HepG2 (cell line): ENCODE measurements around the gene RAMP1. TPM values are rescaled to one million over a fixed set of nuclear protein-coding genes. Genes with fewer than 3 reads are reported as not detected.

Source experiments
- ATAC-seq: fragments of 200-7000 bp; cut with Tn5 transposase; 3 replicates; pipeline ENCODE4 v1.9.1; 2020; ENCODE audit warnings: mild to moderate bottlenecking, moderate library complexity
- BruUV-seq: library from RNA; stranded (reverse); fragments of 400-500 nt; replicated peaks from 2 replicates; lab custom pipeline; 2021; lab: Mats Ljungman, UMichigan
- CTCF ChIA-PET: fragments of 300-600 bp; formaldehyde crosslinking; extraction: SDS; loops from one replicate; lab custom pipeline; 2021; ENCODE audit warnings: low total read pairs, inconsistent platforms, low intra/inter-chr PET ratio; lab: Yijun Ruan, JAX
- POLR2A ChIA-PET: fragments of 350-600 bp; sonication (Branson Sonifier 250); formaldehyde crosslinking; loops from one replicate; lab custom pipeline; 2020; ENCODE audit warnings: antibody characterized with exemption, inconsistent platforms; lab: Yijun Ruan, JAX
- DNase-seq: peaks from one replicate; pipeline ENCODE4 v3.0.0-alpha.2; 2015; ENCODE audit warnings: low spot score
- FAIRE-seq: peaks from 3 replicates; lab custom pipeline; 2011; peaks lifted over from hg19 to GRCh38; lab: Jason Lieb, UNC
- H2AFZ ChIP-seq: one replicate; pipeline ENCODE4 v1.6.1; 2011; ENCODE audit warnings: low read length, inconsistent platforms
- H3K27ac ChIP-seq: fragments of 300-600 bp; 3 replicates; pipeline ENCODE4 v1.8.0; 2011; ENCODE audit warnings: mixed run types, mild to moderate bottlenecking, mixed read lengths, low read length, inconsistent platforms; ENCODE audit not compliant: insufficient read depth; ENCODE audit errors: extremely low read length
- H3K27me3 ChIP-seq, 2 experiments: fragments of 200-600 bp in 1 of 2; 2 replicates in 1 of 2; 3 replicates in 1 of 2; pipeline versions ENCODE4 v1.6.0 to v1.8.0; 2011; ENCODE audit warnings: low read length in 2 of 2, mild to moderate bottlenecking in 2 of 2, moderate library complexity in 2 of 2, inconsistent platforms in 1 of 2; ENCODE audit not compliant: insufficient read depth in 2 of 2, control insufficient read depth in 1 of 2
- H3K36me3 ChIP-seq, 2 experiments: fragments of 200-600 bp in 1 of 2; replicated peaks in 1 of 2; 2 replicates in 1 of 2; 3 replicates in 1 of 2; pipeline versions ENCODE4 v1.5.1 to v1.8.0; 2011; ENCODE audit warnings: low read length in 2 of 2, inconsistent platforms in 1 of 2; ENCODE audit not compliant: insufficient read depth in 2 of 2, control insufficient read depth in 1 of 2
- H3K4me1 ChIP-seq: 2 replicates; pipeline ENCODE4 v1.5.1; 2012; ENCODE audit warnings: low read length, inconsistent platforms; ENCODE audit not compliant: insufficient read depth
- H3K4me2 ChIP-seq: 2 replicates; pipeline ENCODE4 v1.6.0; 2011; ENCODE audit warnings: low read depth, low read length, inconsistent platforms
- H3K4me3 ChIP-seq, 3 experiments: fragments of 200-600 bp in 1 of 3; sonication (generic), shearing (Covaris generic) in 1 of 3; replicated peaks in 1 of 3; 2 replicates each; pipeline ENCODE4 v1.5.1; 2011 to 2016; ENCODE audit warnings: low read length in 3 of 3, inconsistent platforms in 2 of 3, low read depth in 2 of 3, mild to moderate bottlenecking in 2 of 3, control low read depth in 1 of 3, mixed read lengths in 1 of 3; ENCODE audit not compliant: insufficient read depth in 1 of 3
- H3K79me2 ChIP-seq: one replicate; pipeline ENCODE4 v1.6.1; 2011; ENCODE audit warnings: low read length, inconsistent platforms; ENCODE audit not compliant: insufficient read depth
- H3K9ac ChIP-seq: 2 replicates; pipeline ENCODE4 v1.6.0; 2011; ENCODE audit warnings: mild to moderate bottlenecking, low read depth, low read length, inconsistent platforms; ENCODE audit not compliant: insufficient read depth
- H3K9me3 ChIP-seq: 2 replicates; pipeline ENCODE4 v1.5.1; 2012; ENCODE audit warnings: mild to moderate bottlenecking, low read length
- H4K20me1 ChIP-seq: 2 replicates; pipeline ENCODE4 v1.6.0; 2011; ENCODE audit warnings: inconsistent platforms, mild to moderate bottlenecking, low read length, moderate library complexity; ENCODE audit not compliant: insufficient read depth
- ATM ChIP-seq: fragments of 450-650 bp; IDR thresholded peaks from 2 replicates; pipeline ENCODE4 v1.7.1; 2017; ENCODE audit warnings: mild to moderate bottlenecking, borderline replicate concordance
- CHCHD3 ChIP-seq: sonication (generic); formaldehyde crosslinking; IDR thresholded peaks from 2 replicates; pipeline ENCODE4 v1.8.0; 2022; ENCODE audit warnings: mild to moderate bottlenecking, missing genetic modification reagents, moderate library complexity
- DDIT3 ChIP-seq: sonication (generic); formaldehyde crosslinking; IDR thresholded peaks from 2 replicates; pipeline ENCODE4 v1.4.0; 2020; ENCODE audit warnings: mild to moderate bottlenecking, missing genetic modification reagents
- FOXC1 ChIP-seq: sonication (generic); formaldehyde crosslinking; IDR thresholded peaks from 2 replicates; pipeline ENCODE4 v1.8.0; 2022; ENCODE audit warnings: mild to moderate bottlenecking, missing genetic modification reagents, borderline replicate concordance
- GLMP ChIP-seq: sonication (generic); formaldehyde crosslinking; IDR thresholded peaks from 2 replicates; pipeline ENCODE4 v1.9.0; 2021; ENCODE audit warnings: missing genetic modification reagents, mild to moderate bottlenecking, borderline replicate concordance
- JUNB ChIP-seq: sonication (generic); formaldehyde crosslinking; IDR thresholded peaks from 2 replicates; pipeline ENCODE4 v1.8.0; 2022; ENCODE audit warnings: missing genetic modification reagents, mild to moderate bottlenecking, borderline replicate concordance
- KAT2B ChIP-seq: fragments of 150-350 bp; IDR thresholded peaks from 2 replicates; pipeline ENCODE4 v1.6.1; 2014; ENCODE audit warnings: low read depth, low read length, borderline replicate concordance
- KDM4B ChIP-seq: sonication (generic); formaldehyde crosslinking; IDR thresholded peaks from 2 replicates; pipeline ENCODE4 v1.4.0; 2020; ENCODE audit warnings: missing genetic modification reagents
- LCORL ChIP-seq, 2 experiments: fragments of 450-650 bp in 1 of 2; sonication (generic) in 1 of 2; formaldehyde crosslinking in 1 of 2; IDR thresholded peaks; 2 replicates each; pipeline versions ENCODE4 v1.5.0 to v1.6.1; 2017 to 2020; ENCODE audit warnings: antibody characterized with exemption in 1 of 2, missing genetic modification reagents in 1 of 2
- MXI1 ChIP-seq: IDR thresholded peaks from 3 replicates; pipeline ENCODE4 v1.6.1; 2012; ENCODE audit warnings: low read depth, low read length, inconsistent platforms, borderline replicate concordance
- MYPOP ChIP-seq: sonication (generic); formaldehyde crosslinking; IDR thresholded peaks from 2 replicates; pipeline ENCODE4 v1.8.1; 2023; ENCODE audit warnings: mild to moderate bottlenecking, moderate library complexity, missing genetic modification reagents
- NCOR1 ChIP-seq: fragments of 200-600 bp; sonication (generic); IDR thresholded peaks from 2 replicates; pipeline ENCODE4 v1.7.0; 2017; ENCODE audit warnings: antibody characterized with exemption, low read length, borderline replicate concordance
- ZNF251 ChIP-seq: sonication (generic); formaldehyde crosslinking; IDR thresholded peaks from 2 replicates; pipeline ENCODE4 v1.9.0; 2021; ENCODE audit warnings: mild to moderate bottlenecking, missing genetic modification reagents
- ZNF383 ChIP-seq: sonication (generic); formaldehyde crosslinking; IDR thresholded peaks from 2 replicates; pipeline ENCODE4 v1.4.0; 2020; ENCODE audit warnings: missing genetic modification reagents, mild to moderate bottlenecking, borderline replicate concordance
- ZNF687 ChIP-seq: sonication (generic); formaldehyde crosslinking; IDR thresholded peaks from 2 replicates; pipeline ENCODE4 v1.5.1; 2020; ENCODE audit warnings: mild to moderate bottlenecking, missing genetic modification reagents, moderate library complexity
- ZSCAN20 ChIP-seq: sonication (generic); formaldehyde crosslinking; IDR thresholded peaks from 2 replicates; pipeline ENCODE4 v1.4.0; 2020; ENCODE audit warnings: missing genetic modification reagents, mild to moderate bottlenecking, borderline replicate concordance
- WGBS: methylation state at CpG from one replicate; pipeline ENCODE4 v1.1.6; 2017; ENCODE audit warnings: low lambda C conversion rate; 5-methylcytosine and 5-hydroxymethylcytosine counted together
- in situ Hi-C: cut with HindIII; loops from 2 replicates; pipeline ENCODE4 v1.10.0; 2017; ENCODE audit warnings: low pct_unique_long_range_greater_than_20kb; ENCODE audit not compliant: extremely low pct_ligation_motif_present
- intact Hi-C: fragments of 100-400 bp; cut with micrococcal nuclease; formaldehyde crosslinking; loops from one replicate; pipeline ENCODE4 v1.10.0; 2022; ENCODE audit not compliant: unreplicated experiment
- polyA plus RNA-seq, 8 experiments: library from polyadenylated mRNA; depleted of rRNA in 3 of 8; stranded (reverse) in 7 of 8; unstranded in 1 of 8; fragments of >200 nt; fragmentation: Illumina TruSeq in 4 of 8; extraction: Trizol in 4 of 8; gene quantifications; 2 replicates each; pipeline versions ENCODE4 v1.2.1 to v1.2.3, GENCODE V29; 2011 to 2016; ENCODE audit warnings: low read depth in 4 of 8, missing spikeins in 1 of 8, mixed read lengths in 1 of 8; ENCODE audit not compliant: insufficient read depth in 1 of 8
- total RNA-seq, 5 experiments: library from RNA; depleted of rRNA; stranded (reverse); fragments of >200 nt; fragmentation: Illumina TruSeq; extraction: Trizol; gene quantifications; 2 replicates each; pipeline ENCODE4 v1.2.3, GENCODE V29; 2016; ENCODE audit warnings: low read depth in 1 of 5

RAMP1 gene
- total and polyA plus RNA-seq, 2 of the 13 experiments (the other 11 are each of a cell fraction or from before 2014, with no cell fraction given), result 0.29 to 0.61 TPM

GRCh38 chr2:237876061-237876526, 16.7 kb downstream of the RAMP1 start:
- CTCF ChIA-PET, result no interaction called here
- peaks cover 18 to 79% of the 10 kb centered on the region in 2 experiments for H3K27me3 ChIP-seq

More at GRCh38 chr2:237876061-237876526, 16.7 kb downstream of the RAMP1 start:
- no peak overlapping the region for H3K4me2 ChIP-seq
- no peak overlapping the region for H3K27ac ChIP-seq
- H4K20me1 ChIP-seq, result no peaks in the 10 kb centered on the region; the same call in 1 of the 2 replicates
- 48% methylated on average over 11 of the region's 14 CpGs for WGBS
- no peaks in the 10 kb centered on the region for H3K9me3 ChIP-seq
- H3K4me1 ChIP-seq, result peaks cover 18% of the 10 kb centered on the region
- intact Hi-C loops, result no loop called here
- BruUV-seq, result no TSS peak
- in situ Hi-C loops, result no loop called here
- no peak overlapping the region for H3K4me3 ChIP-seq
- POLR2A ChIA-PET, result no interaction called here
- no peak for TF ChIP-seq MYPOP (CRISPR knock-in tag)
- TF ChIP-seq CHCHD3 (CRISPR knock-in tag), result no peak
- no peak for TF ChIP-seq LCORL (IDR thresholded peaks at IDR 0.05)
- no peak for TF ChIP-seq LCORL (CRISPR knock-in tag; IDR thresholded peaks at IDR 0.05)
- no peak for TF ChIP-seq ZSCAN20
- no peak for TF ChIP-seq NCOR1
- TF ChIP-seq GLMP (CRISPR knock-in tag), result no peak
- no peak for TF ChIP-seq JUNB
- TF ChIP-seq ZNF383 (CRISPR knock-in tag), result no peak
- no peak for TF ChIP-seq KAT2B
- TF ChIP-seq KDM4B, result no peak
- TF ChIP-seq ATM, result no peak
- TF ChIP-seq FOXC1, result no peak
- TF ChIP-seq MXI1, result no peak
- TF ChIP-seq DDIT3, result no peak
- no peak for TF ChIP-seq ZNF687 (CRISPR knock-in tag)
- TF ChIP-seq ZNF251 (CRISPR knock-in tag), result no peak
- DNase-seq (no peak), FAIRE-seq (no peak), ATAC-seq (no peak)
- no peaks in the 10 kb centered on the region for H3K36me3 ChIP-seq
- H3K9ac ChIP-seq, result no peak overlapping the region
- no peak overlapping the region for H2AFZ ChIP-seq
- H3K79me2 ChIP-seq, result no peaks in the 10 kb centered on the region
